ENCODE measurements around the gene BAZ1A.

Gene BAZ1A

DNA sequence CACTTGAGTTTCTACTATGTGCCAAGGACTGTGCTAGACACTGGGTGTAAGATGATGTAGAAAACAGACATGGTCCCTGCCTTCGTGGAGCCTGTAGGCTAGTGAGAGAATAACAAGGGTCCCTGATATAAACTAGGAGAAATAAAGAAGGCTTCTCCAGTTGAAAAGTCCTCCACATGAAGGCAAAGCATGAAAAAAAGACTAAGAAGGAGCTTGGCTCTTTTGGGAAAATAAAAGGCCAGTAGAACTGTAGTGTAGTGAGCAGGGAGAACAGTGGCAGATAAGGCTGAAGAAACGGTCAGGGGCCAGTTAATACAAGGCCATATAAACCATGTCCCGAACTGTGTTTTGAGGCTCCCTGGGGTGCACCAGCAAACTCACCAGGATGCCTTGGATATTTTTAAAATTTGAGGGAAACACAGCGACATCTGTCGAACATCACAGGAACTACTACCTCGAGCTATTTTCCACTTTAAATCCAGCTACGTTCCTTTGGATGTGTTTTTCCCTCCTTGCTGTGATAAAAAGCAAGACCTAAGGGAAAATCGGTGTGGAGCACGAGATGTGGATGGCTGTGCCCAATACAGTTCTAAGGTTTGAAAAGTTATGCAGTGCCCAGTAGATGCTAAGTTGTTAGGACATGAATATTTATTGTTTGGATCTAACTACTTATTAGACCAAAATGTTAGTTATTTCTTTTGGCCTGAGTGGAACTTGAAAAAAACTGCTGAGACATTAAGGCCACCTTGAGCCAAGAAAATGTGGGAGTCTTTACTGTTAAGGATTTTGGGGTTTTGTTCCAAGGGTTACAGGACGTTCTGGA is 152.2 kb downstream of the BAZ1A start:
- peak; percentile 61 for DNase-seq (ENCODE audit: low spot score)

DNA sequence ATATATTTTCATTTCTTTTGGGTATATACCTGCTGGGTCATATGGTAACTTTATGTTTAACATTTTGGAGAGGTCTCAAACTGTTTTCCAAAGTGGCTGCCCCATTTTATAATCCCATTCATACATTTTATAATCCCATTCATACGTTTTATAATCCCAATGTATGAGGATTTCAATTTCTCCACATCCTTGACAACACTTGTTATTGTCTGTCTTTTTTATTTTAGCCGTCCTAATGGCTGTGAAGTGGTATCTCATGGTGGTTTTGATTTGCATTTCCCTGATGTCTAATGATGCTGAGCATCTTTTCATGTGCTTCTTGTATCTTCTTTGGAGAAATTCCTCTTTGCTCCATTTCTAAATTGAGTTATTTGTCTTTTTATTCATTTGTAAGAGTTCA is 154.0 kb downstream of the BAZ1A start:
- no peak for DNase-seq (ENCODE audit: low spot score)

DNA sequence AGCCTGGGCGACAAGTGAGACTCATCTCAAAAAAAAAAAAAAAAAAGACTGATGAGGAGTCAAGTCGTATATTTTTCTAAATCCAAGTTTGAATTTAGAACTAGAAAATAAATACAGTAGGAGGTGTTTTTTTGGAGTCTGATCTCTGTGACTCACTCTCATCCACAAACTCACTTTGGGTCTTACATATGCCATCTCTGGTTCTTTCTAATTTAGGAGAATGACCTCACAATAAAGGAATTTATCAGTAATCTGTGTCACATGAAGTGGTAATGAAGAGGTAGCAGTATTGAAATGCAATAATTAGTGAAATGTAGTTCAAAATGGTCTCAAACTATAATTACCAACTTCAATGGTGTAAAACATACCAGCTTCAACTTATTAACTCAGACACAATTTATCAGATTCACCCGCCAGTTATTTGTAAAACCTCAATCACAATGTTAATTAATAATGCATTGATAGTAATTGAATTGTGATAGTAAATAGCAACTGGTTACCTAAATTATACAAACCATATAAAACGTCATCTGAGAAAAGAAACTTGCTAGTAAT is 156.3 kb downstream of the BAZ1A start:
- DNase-seq (ENCODE audit: low spot score), result no peak

DNA sequence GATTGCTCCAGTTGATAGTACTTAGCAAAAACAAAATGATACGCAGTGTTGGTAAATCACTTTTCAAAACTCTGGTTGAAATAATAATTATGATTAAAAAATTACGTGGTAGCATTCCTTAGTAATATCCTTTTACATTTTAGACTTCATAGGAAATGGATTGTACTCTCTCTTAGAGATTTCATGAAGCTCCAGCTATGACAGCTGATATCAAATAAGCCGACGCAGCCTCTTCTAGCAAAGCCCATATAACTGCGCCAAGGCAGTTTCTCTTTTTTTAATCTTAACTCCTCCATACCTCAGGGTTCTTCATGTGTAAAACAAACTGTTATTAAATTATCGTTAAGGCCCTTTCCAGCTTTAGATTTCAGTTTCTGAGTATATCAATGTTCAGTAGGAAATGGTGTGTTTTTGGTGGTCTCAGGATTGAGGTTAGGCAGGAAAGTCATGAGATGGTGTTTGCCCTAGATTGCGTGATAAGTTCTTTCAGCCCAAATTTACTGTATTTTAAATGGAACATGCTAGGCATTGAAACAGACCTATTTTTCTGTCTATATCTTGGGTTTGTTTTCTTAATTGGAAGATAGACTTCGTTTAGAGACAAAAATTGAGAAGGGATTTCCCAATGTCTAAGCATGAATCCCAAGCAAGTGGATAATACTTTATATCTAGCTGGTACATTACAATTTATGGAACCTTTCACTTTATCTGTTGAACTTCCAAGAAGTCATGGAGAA is 159.9 kb downstream of the BAZ1A start:
- peak; percentile 15 for DNase-seq (ENCODE audit: low spot score)

DNA sequence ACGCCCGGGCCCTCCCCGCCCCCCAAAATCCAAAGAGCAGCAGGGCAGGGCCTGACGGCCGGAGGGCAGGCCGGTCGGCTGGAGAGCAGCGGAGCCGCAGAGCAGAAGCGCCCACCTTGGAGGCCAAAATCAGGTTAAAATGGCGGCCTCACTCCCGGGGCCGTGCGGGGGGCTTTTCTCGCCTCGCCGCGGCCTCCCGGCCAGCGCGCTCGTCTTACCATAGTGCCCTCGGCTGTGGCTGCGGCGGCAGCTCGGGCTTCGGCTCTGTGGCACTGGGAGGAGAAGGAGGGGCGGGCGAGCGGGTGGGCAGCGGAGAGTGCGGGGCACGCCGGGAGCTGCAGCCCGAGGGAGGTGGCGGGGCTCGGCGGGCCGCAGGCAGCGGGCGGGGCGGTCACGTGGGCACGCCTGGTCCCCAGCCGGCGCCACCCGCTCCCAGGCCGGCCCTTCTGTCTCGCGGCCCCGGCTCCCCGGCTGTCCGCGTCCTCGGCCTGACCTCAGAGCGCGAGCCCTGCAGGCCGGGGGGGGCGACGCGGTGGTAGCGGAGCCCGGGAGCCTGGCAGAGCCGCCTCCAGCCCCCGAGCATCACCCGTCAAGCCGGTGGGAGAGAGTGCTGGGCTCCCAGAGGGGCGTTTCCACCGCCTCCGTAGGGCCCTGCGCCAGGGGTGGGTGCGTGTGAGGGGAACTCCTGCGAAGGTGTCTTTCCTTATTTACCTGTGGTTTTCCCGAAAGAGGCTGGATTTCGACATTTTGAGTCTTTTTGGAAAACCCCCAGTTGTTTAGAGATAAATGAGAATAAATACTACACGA is 160.6 kb downstream of the BAZ1A start, which contains the start of gene CFL2:
CFL2 (minus strand) TSS at position 274 of the 807 bp plus-strand sequence; CDS start at position 221, 53 bp downstream.
- peak; percentile 76 for DNase-seq (ENCODE audit: low spot score)

DNA sequence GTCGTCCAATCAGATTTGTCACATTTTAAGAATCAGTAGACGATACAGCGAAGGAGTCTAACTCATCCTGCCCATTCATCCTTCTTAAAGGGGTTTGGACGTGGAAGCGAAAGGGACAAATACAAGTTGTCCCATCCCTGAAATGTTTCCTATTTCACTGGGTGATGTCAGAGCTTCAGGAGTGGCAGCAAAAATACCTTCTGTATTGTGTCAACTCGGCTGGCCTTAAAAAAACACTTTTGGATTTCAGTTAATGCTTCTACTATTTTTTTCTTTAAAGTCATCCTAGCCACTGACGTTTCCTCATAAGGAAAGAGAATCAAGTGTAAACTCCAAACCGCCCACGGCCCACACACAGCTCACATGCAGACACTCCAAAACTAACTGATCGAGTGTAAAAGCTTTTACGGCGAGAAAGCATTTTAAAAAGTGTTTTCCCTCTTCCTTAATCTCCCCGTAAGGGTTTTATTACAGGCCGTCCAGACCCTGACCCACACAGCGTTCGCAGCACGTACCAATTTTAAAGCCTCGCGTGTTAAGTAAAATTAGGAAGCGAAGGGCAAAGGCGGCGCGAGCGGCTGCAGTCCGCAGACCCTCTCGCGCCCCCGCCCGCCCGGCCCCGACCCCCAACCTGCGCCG is 161.4 kb downstream of the BAZ1A start:
- DNase-seq (ENCODE audit: low spot score), result no peak

DNA sequence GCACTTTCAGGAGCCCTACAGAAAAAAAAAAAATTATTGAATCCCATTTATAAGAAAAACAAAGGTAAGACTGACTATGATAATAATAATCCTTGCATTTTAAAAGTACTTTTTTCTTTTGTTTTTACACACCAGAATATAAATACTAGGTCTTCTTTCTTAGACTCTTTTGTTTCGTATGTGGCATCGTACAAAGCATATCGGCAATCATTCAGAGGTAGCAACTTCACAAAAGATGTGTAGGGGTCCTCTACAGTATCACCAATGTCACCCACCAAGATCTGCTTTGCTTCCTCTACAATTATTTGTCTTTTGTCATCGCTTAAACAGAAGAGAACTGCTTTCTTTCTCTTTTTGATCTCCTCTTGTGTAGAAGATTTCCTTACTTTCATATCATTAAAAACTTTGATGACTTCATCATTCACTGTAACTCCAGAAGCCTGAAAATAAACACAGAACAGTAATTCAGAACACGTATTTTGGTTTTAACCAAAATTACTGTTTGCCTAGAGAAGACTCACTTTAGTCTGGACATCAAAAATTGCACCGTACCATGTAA is 162.0 kb downstream of the BAZ1A start:
- no peak for DNase-seq (ENCODE audit: low spot score)

DNA sequence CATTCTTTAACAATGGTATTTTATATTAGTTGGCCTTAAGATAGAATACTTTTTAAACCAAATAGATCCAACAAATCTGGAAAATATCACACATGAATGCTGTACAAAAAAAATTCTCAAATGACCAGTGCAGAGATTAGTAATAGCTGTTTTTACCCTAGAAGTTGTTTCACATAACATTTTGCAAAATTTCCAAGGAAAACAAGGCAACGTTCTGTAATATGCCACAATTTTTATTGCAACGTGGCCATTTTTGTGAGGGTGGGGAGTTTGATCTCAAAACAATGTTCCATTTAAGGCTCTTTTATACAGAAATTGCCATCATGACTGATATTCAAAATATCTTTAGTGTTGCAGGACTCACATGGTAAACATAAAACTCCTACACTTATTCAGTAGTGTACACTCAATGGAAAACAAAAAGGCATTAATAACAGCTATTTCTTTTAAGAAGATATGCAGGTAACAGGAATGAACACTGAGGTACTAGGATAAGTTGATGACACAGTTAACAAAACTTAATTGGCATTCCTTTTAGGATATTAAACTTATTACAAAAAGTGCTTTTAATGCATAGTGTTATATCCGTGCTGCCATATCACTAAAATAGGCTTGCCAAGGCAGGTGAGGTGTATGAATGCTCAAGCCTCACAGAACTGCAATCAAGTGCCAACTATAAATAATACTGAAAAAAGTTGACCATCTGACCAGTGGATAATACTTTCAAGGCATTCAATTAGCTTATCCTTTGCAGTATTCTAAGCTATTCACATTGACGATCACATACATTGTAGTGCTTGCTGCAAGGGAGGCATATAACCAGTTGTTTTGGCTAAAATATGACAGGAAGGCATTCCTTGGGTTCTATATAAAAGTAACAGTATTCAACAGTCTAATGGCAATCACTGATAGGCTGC is 163.1 kb downstream of the BAZ1A start:
- no peak for DNase-seq (ENCODE audit: low spot score)

DNA sequence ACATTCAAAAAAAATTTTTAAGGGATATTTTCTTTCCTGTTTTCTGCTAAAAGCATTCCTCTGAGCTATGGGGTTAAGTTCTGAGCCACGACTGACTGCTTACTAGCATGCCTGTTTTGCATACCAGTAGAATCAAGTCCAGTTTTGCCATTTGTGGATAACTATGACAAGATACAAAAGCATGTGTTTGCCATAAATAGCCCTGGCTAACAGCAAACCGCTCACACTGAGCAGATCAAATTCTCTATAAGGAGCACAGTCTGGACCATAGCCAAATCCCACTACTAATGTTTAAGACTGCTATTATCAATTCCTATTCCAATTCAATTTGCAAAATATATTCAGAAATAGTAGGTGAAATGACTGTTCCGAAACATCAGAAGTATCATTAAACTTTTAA is 164.0 kb downstream of the BAZ1A start:
- no peak for DNase-seq (ENCODE audit: low spot score)

DNA sequence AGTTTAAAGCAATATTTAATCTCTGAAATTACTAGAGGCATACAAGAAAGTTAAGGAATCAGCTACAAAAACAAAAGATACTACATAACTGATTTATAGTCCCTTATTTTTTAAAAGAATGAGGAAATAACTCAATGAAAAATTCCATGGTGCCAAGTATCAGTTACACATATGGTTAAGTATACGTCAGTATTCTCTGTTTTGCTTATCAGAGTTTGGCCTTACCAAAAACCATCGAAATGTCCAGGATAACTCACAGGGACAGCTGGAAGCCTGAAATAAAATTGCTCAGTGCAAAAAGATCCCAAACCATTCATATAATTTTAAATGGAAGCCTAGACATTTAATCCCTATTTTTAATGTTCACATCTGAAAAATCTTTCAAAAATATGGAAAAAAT is 164.4 kb downstream of the BAZ1A start:
- DNase-seq (ENCODE audit: low spot score), result no peak

DNA sequence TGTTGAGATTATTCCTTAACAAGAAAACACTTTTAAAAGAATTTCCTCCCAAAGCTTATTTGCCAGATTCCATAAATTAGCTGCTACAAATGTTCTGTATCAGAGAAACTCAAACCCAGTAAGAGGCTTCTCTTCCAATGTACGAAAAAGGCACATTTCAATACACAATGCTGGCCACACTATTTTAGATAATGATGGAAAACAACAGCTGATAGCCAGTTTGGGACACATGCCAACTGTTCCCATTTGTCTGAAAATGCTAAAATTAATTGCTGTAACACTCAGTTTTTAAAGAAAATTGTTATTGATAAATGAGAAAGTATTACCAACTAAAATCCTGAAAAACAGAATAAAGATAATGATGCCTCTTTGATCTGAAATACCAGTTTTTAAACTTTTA is 165.2 kb downstream of the BAZ1A start:
- no peak for DNase-seq (ENCODE audit: low spot score)

DNA sequence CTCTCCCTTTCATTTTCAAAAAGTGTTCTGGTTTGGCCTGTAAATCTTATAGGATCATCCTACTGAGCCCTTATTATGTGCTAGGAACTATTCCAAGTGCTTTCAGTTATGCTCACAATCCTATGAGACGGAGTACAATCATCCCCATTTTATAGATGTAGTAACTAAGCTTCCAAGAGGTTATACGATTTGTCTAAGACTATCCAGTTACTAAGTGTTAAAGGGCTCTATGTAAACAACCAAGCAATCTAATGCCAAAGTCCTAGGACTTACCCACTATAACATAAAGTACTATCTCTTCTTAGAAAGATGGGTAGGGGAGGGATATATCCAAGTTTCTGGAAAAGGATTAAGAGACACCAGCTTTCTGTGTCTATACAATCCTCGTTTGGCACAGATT is 167.4 kb downstream of the BAZ1A start:
- DNase-seq (ENCODE audit: low spot score), result no peak

All from CD4-positive, alpha-beta T cell treated with Interleukin-2 at 100 ng/mL for 4 hours (primary cell).